ENCODE results near the gene INKA2. TPM values are rescaled to one million over a fixed set of nuclear protein-coding genes. Genes with fewer than 3 reads are reported as not detected.

INKA2 gene
- total RNA-seq, 6 experiments from 2014 or later: 0.43 to 2.2 (median 1.4) TPM

GRCh38 chr1:111705841-111706240, 33.4 kb downstream of the INKA2 start:
- H3K4me1 ChIP-seq: peaks cover 0 to 9% (median 2%) of the 10 kb centered on the region in 4 donors
- TF ChIP-seq POLR2A (IDR thresholded peaks at IDR 0.05): no peak
- TF ChIP-seq CTCF (IDR thresholded peaks at IDR 0.05): no peak
- H3K36me3 ChIP-seq: peaks cover 0 to 15% (median 2%) of the 10 kb centered on the region in 4 donors
- no peak overlapping the region for H3K4me3 ChIP-seq
- intact Hi-C loops (cut with DNase I): no loop called here
- WGBS (ENCODE audit: insufficient coverage, low coverage, low lambda C conversion rate, missing lambda C conversion rate): 42% methylated on average over 1 of the region's 3 CpGs
- ATAC-seq: no peak
- H3K27ac ChIP-seq: no peak overlapping the region
- no peaks in the 10 kb centered on the region for H3K9me3 ChIP-seq
- H3K27me3 ChIP-seq: no peaks in the 10 kb centered on the region
- DNase-seq: no peak

- Histone ChIP-seq H3K27ac (peak overlapping the region in 1 of 3 donors; percentile 57), H3K27me3 (no peaks in the 10 kb centered on the region), H3K4me1 (peaks cover 0 to 9% (median 2%) of the 10 kb centered on the region in 4 donors), H3K36me3 (peaks cover 0 to 26% (median 7%) of the 10 kb centered on the region in 4 donors), H3K9me3 (no peaks in the 10 kb centered on the region), H3K4me3 (no peak overlapping the region)
- TF ChIP-seq POLR2A (IDR thresholded peaks at IDR 0.05) (no peak), CTCF (IDR thresholded peaks at IDR 0.05) (no peak)
- intact Hi-C loops (cut with DNase I): no loop called here
- ATAC-seq: peak in 1 of 4 donors; percentile 86
- no peak for DNase-seq
Measured at GRCh38 chr1:111704776-111705175, 34.4 kb downstream of the INKA2 start.

GRCh38 chr1:111704240-111704639, 35.0 kb downstream of the INKA2 start:
- ATAC-seq: peak; percentile 74 to 95 (median 80)
- H3K36me3 ChIP-seq: peaks cover 0 to 26% (median 9%) of the 10 kb centered on the region in 4 donors
- TF ChIP-seq POLR2A (IDR thresholded peaks at IDR 0.05) (no peak), CTCF (IDR thresholded peaks at IDR 0.05) (no peak)
- WGBS (ENCODE audit: insufficient coverage, low coverage, low lambda C conversion rate, missing lambda C conversion rate): 41% methylated on average over 2 of the region's 2 CpGs
- H3K4me1 ChIP-seq: peaks cover 0 to 9% (median 2%) of the 10 kb centered on the region in 4 donors
- H3K9me3 ChIP-seq: no peaks in the 10 kb centered on the region
- no peak overlapping the region for H3K4me3 ChIP-seq
- peak overlapping the region in 1 of 3 donors; percentile 57 for H3K27ac ChIP-seq
- no peaks in the 10 kb centered on the region for H3K27me3 ChIP-seq
- no peak for DNase-seq
- intact Hi-C loops (cut with DNase I): no loop called here

GRCh38 chr1:111702504-111703050, 36.6 kb downstream of the INKA2 start:
- ATAC-seq: no peak
- Histone ChIP-seq H3K4me3 (no peak overlapping the region), H3K4me1 (peaks cover 0 to 9% (median 2%) of the 10 kb centered on the region in 4 donors), H3K27me3 (no peaks in the 10 kb centered on the region), H3K9me3 (no peaks in the 10 kb centered on the region), H3K27ac (no peak overlapping the region), H3K36me3 (peaks cover 0 to 23% (median 6%) of the 10 kb centered on the region in 4 donors)
- DNase-seq: no peak
- WGBS (ENCODE audit: insufficient coverage, low coverage, low lambda C conversion rate, missing lambda C conversion rate): 96% methylated on average over 3 of the region's 5 CpGs
- intact Hi-C loops (cut with DNase I): no loop called here
- TF ChIP-seq POLR2A (IDR thresholded peaks at IDR 0.05) (no peak), CTCF (IDR thresholded peaks at IDR 0.05) (no peak)

GRCh38 chr1:111699268-111699667, 39.9 kb downstream of the INKA2 start:
- DNase-seq (no peak), ATAC-seq (no peak)
- no peak overlapping the region for H3K27ac ChIP-seq
- peaks cover 0 to 4% (median under 1%) of the 10 kb centered on the region in 4 donors for H3K4me1 ChIP-seq
- TF ChIP-seq POLR2A (IDR thresholded peaks at IDR 0.05): no peak
- TF ChIP-seq CTCF (IDR thresholded peaks at IDR 0.05): no peak
- H3K36me3 ChIP-seq: peaks cover 0 to 20% (median 6%) of the 10 kb centered on the region in 4 donors
- intact Hi-C loops (cut with DNase I): no loop called here
- no peak overlapping the region for H3K4me3 ChIP-seq
- no peaks in the 10 kb centered on the region for H3K27me3 ChIP-seq
- H3K9me3 ChIP-seq: no peaks in the 10 kb centered on the region
